ENCODE measurements around the gene PSRC1.
"Not testable (repeated sequence)": the region's sequence is repeated elsewhere in the genome, so short reads cannot be mapped to it uniquely, and the experiment has no call there.

The PSRC1 gene

GRCh38 chr1:109282952-109283747 lies at the start of gene PSRC1:
PSRC1 (minus strand) TSS chr1:109283145.
- DNase-seq (ENCODE audit: low read depth in 2 of 2) = peak; percentile 84 to 87

- DNase-seq (ENCODE audit: low read depth in 2 of 2) = no peak
These were observed 48.2 kb upstream of the PSRC1 start for GRCh38 chr1:109331113-109331512.

- DNase-seq (ENCODE audit: low read depth in 2 of 2) = no peak
These were observed 44.3 kb upstream of the PSRC1 start for GRCh38 chr1:109327285-109327684.

GRCh38 chr1:109322974-109323373 lies 40.0 kb upstream of the PSRC1 start:
- no peak for DNase-seq (ENCODE audit: low read depth in 2 of 2)

- no peak for DNase-seq (ENCODE audit: low read depth in 2 of 2)
These were observed 36.2 kb upstream of the PSRC1 start for GRCh38 chr1:109319114-109319513.

GRCh38 chr1:109316506-109316905 lies 33.6 kb upstream of the PSRC1 start:
- DNase-seq (ENCODE audit: low read depth in 2 of 2) = no peak

GRCh38 chr1:109315288-109315687 lies 32.3 kb upstream of the PSRC1 start:
- no peak for DNase-seq (ENCODE audit: low read depth in 2 of 2)

- no peak for DNase-seq (ENCODE audit: low read depth in 2 of 2)
These were observed 31.9 kb upstream of the PSRC1 start for GRCh38 chr1:109314795-109315194.

- no peak for DNase-seq (ENCODE audit: low read depth in 2 of 2)
These were observed 30.2 kb upstream of the PSRC1 start for GRCh38 chr1:109312978-109313775.

GRCh38 chr1:109312246-109312645 lies 29.3 kb upstream of the PSRC1 start:
- no peak for DNase-seq (ENCODE audit: low read depth in 2 of 2)

- DNase-seq (ENCODE audit: low read depth in 2 of 2) = no peak
These were observed 26.4 kb upstream of the PSRC1 start for GRCh38 chr1:109309347-109309746.

GRCh38 chr1:109307274-109308021 lies 24.5 kb upstream of the PSRC1 start:
- no peak for DNase-seq (ENCODE audit: low read depth in 2 of 2)

- no peak for DNase-seq (ENCODE audit: low read depth in 2 of 2)
These were observed 23.9 kb upstream of the PSRC1 start, which contains the start of gene MYBPHL for GRCh38 chr1:109306832-109307273. MYBPHL (minus strand) TSS chr1:109307011; CDS start chr1:109306991, 20 bp downstream.

GRCh38 chr1:109305991-109306390 lies 23.0 kb upstream of the PSRC1 start:
- not testable (repeated sequence) for DNase-seq (ENCODE audit: low read depth in 2 of 2)

- no peak for DNase-seq (ENCODE audit: low read depth in 2 of 2)
These were observed 21.4 kb upstream of the PSRC1 start for GRCh38 chr1:109304226-109304920.

GRCh38 chr1:109301874-109302273 lies 18.9 kb upstream of the PSRC1 start:
- DNase-seq (ENCODE audit: low read depth in 2 of 2) = no peak

- DNase-seq (ENCODE audit: low read depth in 2 of 2) = no peak
These were observed 17.8 kb upstream of the PSRC1 start for GRCh38 chr1:109300650-109301151.

- no peak for DNase-seq (ENCODE audit: low read depth in 2 of 2)
These were observed 16.8 kb upstream of the PSRC1 start for GRCh38 chr1:109299558-109300343.

- no peak for DNase-seq (ENCODE audit: low read depth in 2 of 2)
These were observed 16.0 kb upstream of the PSRC1 start for GRCh38 chr1:109298666-109299557.
